Stomach (tissue), 9 donors: ENCODE data around the gene ASIC4. TPM values are rescaled to one million over a fixed set of nuclear protein-coding genes. Genes with fewer than 3 reads are reported as not detected.
A peak's percentile ranks its signal among the peaks of the same experiment; 100 is the strongest.

Experiments used
- DNase-seq, 2 donors: peaks; one replicate each; pipeline versions ENCODE4 v3.0.0 to v3.0.0-alpha.2; 2013 to 2019
- H3K27ac ChIP-seq, 5 donors: fragments of 200-600 bp in 4 of 5; sonication (generic) in 4 of 5; one replicate each; pipeline ENCODE4 v1.5.1; 2013 to 2019; ENCODE audit warnings: mild to moderate bottlenecking in 1 of 5, moderate library complexity in 1 of 5
- H3K27me3 ChIP-seq, 3 donors: fragments of 200-600 bp; sonication (generic); one replicate each; pipeline ENCODE4 v1.5.1; 2017 to 2019; ENCODE audit warnings: mixed run types in 1 of 3
- H3K36me3 ChIP-seq, 4 donors: fragments of 200-600 bp; sonication (generic); 1 replicate in 3 of 4; 2 replicates in 1 of 4; pipeline ENCODE4 v1.5.1; 2016 to 2019
- H3K4me1 ChIP-seq, 4 donors: fragments of 200-600 bp; sonication (generic); one replicate each; pipeline ENCODE4 v1.5.1; 2016 to 2019
- H3K4me3 ChIP-seq, 4 donors: fragments of 200-600 bp; sonication (generic) in 3 of 4; one replicate each; pipeline ENCODE4 v1.5.1; 2016 to 2019; ENCODE audit warnings: mild to moderate bottlenecking in 1 of 4
- H3K9me3 ChIP-seq, 4 donors: fragments of 200-600 bp; sonication (generic); one replicate each; pipeline ENCODE4 v1.5.1; 2016 to 2019
- EP300 ChIP-seq: sonication (generic); formaldehyde crosslinking; IDR thresholded peaks from one replicate; pipeline ENCODE4 v1.6.1; 2017; ENCODE audit warnings: antibody characterized with exemption
- POLR2A ChIP-seq, 4 donors: fragments of 450-650 bp; IDR thresholded peaks; one replicate each; pipeline ENCODE4 v1.6.1; 2016; ENCODE audit warnings: antibody characterized with exemption in 4 of 4, control low read depth in 2 of 4, mild to moderate bottlenecking in 1 of 4, moderate library complexity in 1 of 4
- POLR2AphosphoS5 ChIP-seq, 3 donors: sonication (generic); formaldehyde crosslinking; IDR thresholded peaks; one replicate each; pipeline ENCODE4 v1.6.1; 2016; ENCODE audit warnings: antibody characterized with exemption in 3 of 3
- whole genome bisulfite sequencing, 5 donors: extraction: QIAGEN DNeasy Blood & Tissue Kit in 3 of 5; methylation state at CpG; one replicate each; pipeline versions ENCODE4 v1.1.5 to v1.1.7; 2013 to 2018; 5-methylcytosine and 5-hydroxymethylcytosine counted together
- intact Hi-C: fragments of 100-400 bp; cut with DNase I; formaldehyde crosslinking; loops from one replicate; pipeline ENCODE4 v1.15.1; 2023; ENCODE audit warnings: low total_unique reads
- polyA plus RNA-seq, 3 donors: library from polyadenylated mRNA; stranded (reverse); fragments of 200-250 nt; gene quantifications; one replicate each; pipeline ENCODE4 v1.2.3, GENCODE V29; 2013
- total RNA-seq, 5 donors: library from RNA; depleted of rRNA; stranded (reverse); fragments of >200 nt; gene quantifications; one replicate each; pipeline versions ENCODE4 v1.1.0 to v1.2.3, GENCODE V29; 2014 to 2016
- TF ChIP-seq, protein P1 (sequence below), 7 experiments: fragments of 450-650 bp in 4 of 7; fragments of 200-600 bp in 3 of 7; sonication (generic) in 3 of 7; IDR thresholded peaks; one replicate each; pipeline ENCODE4 v1.5.1; 2016 to 2019; ENCODE audit warnings: antibody characterized with exemption in 7 of 7, control low read depth in 2 of 7, mild to moderate bottlenecking in 1 of 7
- donor health status: healthy with polysubstance abuse.
- donor health status: Bipolar disorder and iron deficiency.
- donor health status: healthy.

The ASIC4 gene
- total and polyA plus RNA-seq, 8 donors = 2.0 to 11.0 TPM; not detected in 6

- TF ChIP-seq EP300 = no peak
- TF ChIP-seq, protein P1, sequence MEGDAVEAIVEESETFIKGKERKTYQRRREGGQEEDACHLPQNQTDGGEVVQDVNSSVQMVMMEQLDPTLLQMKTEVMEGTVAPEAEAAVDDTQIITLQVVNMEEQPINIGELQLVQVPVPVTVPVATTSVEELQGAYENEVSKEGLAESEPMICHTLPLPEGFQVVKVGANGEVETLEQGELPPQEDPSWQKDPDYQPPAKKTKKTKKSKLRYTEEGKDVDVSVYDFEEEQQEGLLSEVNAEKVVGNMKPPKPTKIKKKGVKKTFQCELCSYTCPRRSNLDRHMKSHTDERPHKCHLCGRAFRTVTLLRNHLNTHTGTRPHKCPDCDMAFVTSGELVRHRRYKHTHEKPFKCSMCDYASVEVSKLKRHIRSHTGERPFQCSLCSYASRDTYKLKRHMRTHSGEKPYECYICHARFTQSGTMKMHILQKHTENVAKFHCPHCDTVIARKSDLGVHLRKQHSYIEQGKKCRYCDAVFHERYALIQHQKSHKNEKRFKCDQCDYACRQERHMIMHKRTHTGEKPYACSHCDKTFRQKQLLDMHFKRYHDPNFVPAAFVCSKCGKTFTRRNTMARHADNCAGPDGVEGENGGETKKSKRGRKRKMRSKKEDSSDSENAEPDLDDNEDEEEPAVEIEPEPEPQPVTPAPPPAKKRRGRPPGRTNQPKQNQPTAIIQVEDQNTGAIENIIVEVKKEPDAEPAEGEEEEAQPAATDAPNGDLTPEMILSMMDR (IDR thresholded peaks at IDR 0.05) = no peak
- TF ChIP-seq POLR2AphosphoS5 (IDR thresholded peaks at IDR 0.05) = no peak
- TF ChIP-seq POLR2A (IDR thresholded peaks at IDR 0.05) = no peak
- 26 to 46% (median 39%) methylated on average over 6 of the region's 6 CpGs for whole genome bisulfite sequencing, 5 donors
- Histone ChIP-seq H3K27me3 (peaks cover 0 to 45% (median 8%) of the 10 kb centered on the region in 3 donors), H3K27ac (peak overlapping the region in 2 of 5 donors; percentile 36 to 56), H3K9me3 (no peaks in the 10 kb centered on the region), H3K4me3 (no peak overlapping the region), H3K4me1 (peaks cover 0 to 20% (median 9%) of the 10 kb centered on the region in 4 donors), H3K36me3 (peaks cover 0 to 46% (median 14%) of the 10 kb centered on the region in 4 donors)
- DNase-seq = no peak
- intact Hi-C loops = loop anchor here (5.0 kb wide), 1 partner anchor 52 kb away; no protein-coding TSS in a partner anchor
Observed at GRCh38 chr2:219475278-219475677, 39.0 kb upstream of the ASIC4 start.

DNA sequence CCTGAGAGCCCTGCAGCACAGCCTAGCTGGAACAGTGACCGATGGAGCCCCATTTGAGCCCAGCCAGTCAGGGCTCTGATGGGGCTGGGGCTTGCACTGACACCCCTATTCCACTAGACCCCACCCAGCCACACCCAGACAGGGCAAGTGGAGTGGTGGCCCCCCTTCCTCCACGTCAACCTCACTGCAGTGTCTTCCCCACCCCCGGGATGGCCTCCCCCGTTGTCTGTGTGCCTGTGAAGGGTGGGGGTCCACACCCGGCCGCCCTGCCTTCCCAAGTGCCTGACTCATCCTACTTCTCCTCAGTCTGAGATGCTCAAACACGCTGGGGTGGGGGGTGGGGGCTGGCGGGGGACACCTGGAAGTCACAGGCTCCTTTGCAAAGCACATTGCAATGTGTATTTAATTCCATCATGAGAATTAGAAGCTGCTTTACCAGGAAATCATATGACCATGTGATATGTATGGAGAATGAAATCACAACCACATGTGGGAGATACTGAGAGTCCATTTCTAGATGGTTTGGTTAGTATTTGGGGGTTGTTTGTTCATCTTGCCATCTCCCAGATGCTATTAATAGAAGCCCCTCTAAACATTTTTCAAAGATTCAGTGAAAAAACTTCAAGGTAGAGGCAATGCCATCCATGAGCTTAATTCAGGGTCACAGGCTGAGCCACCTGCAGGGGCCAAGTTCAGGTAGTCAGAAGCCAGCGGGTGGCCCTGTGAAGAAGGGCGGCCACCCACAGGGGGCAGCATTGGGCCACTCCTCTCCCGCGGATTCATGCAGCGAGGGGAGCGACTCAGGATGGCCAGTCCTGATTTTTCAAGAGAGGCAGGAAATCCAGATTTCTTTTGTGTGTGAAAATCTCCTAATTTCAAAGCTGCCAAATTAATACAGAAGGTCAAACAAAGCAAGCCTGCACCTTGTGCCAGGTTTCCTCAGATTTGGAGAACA is 38.3 kb upstream of the ASIC4 start:
- DNase-seq = peak; percentile 80 to 90
- no peaks in the 10 kb centered on the region for H3K9me3 ChIP-seq
- peak overlapping the region in 1 of 4 donors; percentile 9 for H3K4me3 ChIP-seq
- H3K4me1 ChIP-seq = peaks cover 0 to 20% (median 9%) of the 10 kb centered on the region in 4 donors
- TF ChIP-seq, protein P1 (IDR thresholded peaks at IDR 0.05) = peak in 5 of 7 experiments; percentile 56 to 87 (median 82)
- TF ChIP-seq EP300 = no peak
- peaks cover 0 to 50% (median 17%) of the 10 kb centered on the region in 4 donors for H3K36me3 ChIP-seq
- 25 to 37% (median 29%) methylated on average over 11 to 14 of the region's 14 CpGs for WGBS, 5 donors
- intact Hi-C loops = loop anchor here (5.0 kb wide), 1 partner anchor 51 kb away; no protein-coding TSS in a partner anchor
- H3K27ac ChIP-seq = peak overlapping the region in 2 of 5 donors; percentile 36 to 56
- H3K27me3 ChIP-seq = peaks cover 0 to 45% (median 8%) of the 10 kb centered on the region in 3 donors

GRCh38 chr2:219476652-219477151 is 37.6 kb upstream of the ASIC4 start:
- 5 to 13% (median 9%) methylated on average over 16 of the region's 16 CpGs for WGBS, 5 donors
- H3K4me3 ChIP-seq = peak overlapping the region in 1 of 4 donors; percentile 9
- peaks cover 0 to 20% (median 9%) of the 10 kb centered on the region in 4 donors for H3K4me1 ChIP-seq
- peaks cover 0 to 49% (median 8%) of the 10 kb centered on the region in 3 donors for H3K27me3 ChIP-seq
- H3K27ac ChIP-seq = peak overlapping the region in 2 of 5 donors; percentile 36 to 56
- peaks cover 0 to 48% (median 17%) of the 10 kb centered on the region in 4 donors for H3K36me3 ChIP-seq
- DNase-seq = peak in 1 of 2 donors; percentile 76
- TF ChIP-seq EP300 (no peak), POLR2A (IDR thresholded peaks at IDR 0.05) (no peak), POLR2AphosphoS5 (IDR thresholded peaks at IDR 0.05) (no peak)
- TF ChIP-seq, protein P1 (IDR thresholded peaks at IDR 0.05) = no peak
- intact Hi-C loops = loop anchor here (5.0 kb wide), 1 partner anchor 51 kb away; no protein-coding TSS in a partner anchor
- no peaks in the 10 kb centered on the region for H3K9me3 ChIP-seq

- peaks cover 0 to 45% (median 16%) of the 10 kb centered on the region in 4 donors for H3K36me3 ChIP-seq
- peaks cover 0 to 49% (median 8%) of the 10 kb centered on the region in 3 donors for H3K27me3 ChIP-seq
- 69 to 80% (median 74%) methylated on average over 10 to 13 of the region's 13 CpGs for WGBS, 5 donors
- no peak for DNase-seq
- TF ChIP-seq, protein P1 (IDR thresholded peaks at IDR 0.05) = no peak
- TF ChIP-seq POLR2AphosphoS5 (IDR thresholded peaks at IDR 0.05) = no peak
- no peak for TF ChIP-seq EP300
- TF ChIP-seq POLR2A (IDR thresholded peaks at IDR 0.05) = no peak
- intact Hi-C loops = loop anchor here (5.0 kb wide), 1 partner anchor 50 kb away; no protein-coding TSS in a partner anchor
- H3K4me1 ChIP-seq = peaks cover 0 to 20% (median 9%) of the 10 kb centered on the region in 4 donors
- H3K27ac ChIP-seq = peak overlapping the region in 2 of 5 donors; percentile 36 to 56
- no peak overlapping the region for H3K4me3 ChIP-seq
- H3K9me3 ChIP-seq = no peaks in the 10 kb centered on the region
Observed at GRCh38 chr2:219477179-219477578, 37.1 kb upstream of the ASIC4 start.
